HG02970 (cell line): ENCODE measurements around the gene DCTN1.

Experiments
- ATAC-seq: cut with Tn5 transposase; IDR thresholded peaks from one replicate; pipeline ENCODE4 v1.9.1; 2021; ENCODE audit warnings: mild to moderate bottlenecking, moderate library complexity, moderate number of reproducible peaks; ENCODE audit not compliant: unreplicated experiment, low FRiP score

The DCTN1 gene

DNA sequence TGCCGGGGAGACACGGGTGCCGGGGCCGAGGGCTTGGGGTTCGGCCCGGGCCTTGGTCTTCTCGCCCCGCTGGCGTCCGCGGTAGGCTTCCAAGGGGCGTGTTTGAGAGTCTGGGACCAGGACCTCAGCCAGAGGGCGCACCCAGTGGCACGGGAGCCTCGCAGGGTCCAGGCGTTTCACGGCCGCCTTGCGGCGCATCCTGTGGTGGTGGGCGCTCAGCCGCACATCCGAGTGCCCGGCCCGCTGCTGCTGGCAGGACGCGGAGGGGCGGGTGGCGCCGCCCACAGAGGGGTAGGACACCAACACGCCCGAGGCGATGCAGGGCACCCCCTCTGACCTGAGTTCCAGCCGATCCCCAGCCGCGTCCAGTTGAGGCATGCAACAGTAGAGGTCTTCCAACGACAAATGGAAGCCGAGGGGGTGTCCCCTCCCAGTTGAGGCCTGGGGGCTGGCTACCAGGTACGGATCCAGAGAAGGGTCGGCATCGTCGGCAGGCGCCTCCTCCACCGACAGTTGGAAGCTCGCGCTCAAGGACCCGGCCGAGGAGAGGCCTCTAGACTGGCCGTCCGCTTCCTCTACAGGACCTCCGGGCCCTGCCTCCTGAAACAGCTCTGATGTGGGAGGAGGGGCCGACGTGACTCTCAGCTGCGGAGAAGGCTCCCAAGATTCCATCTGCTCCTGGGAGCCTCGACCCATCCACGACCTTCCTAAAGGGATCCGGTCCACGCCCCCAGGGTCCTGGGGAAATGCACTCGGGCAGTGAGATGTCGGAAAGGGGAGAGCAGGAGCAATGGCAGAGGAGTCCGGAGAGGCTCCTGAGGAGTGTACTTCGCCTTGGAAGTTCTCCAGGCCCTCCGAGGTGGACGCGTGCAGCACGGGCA lies 35.0 kb upstream of the DCTN1 start:
- ATAC-seq: no peak

GRCh38 chr2:74414441-74414840 lies 34.3 kb upstream of the DCTN1 start:
- no peak for ATAC-seq

- ATAC-seq: no peak
These were observed 33.0 kb upstream of the DCTN1 start for GRCh38 chr2:74413001-74413698.

- ATAC-seq: no peak
These were observed 27.6 kb upstream of the DCTN1 start for GRCh38 chr2:74407682-74408081.

DNA sequence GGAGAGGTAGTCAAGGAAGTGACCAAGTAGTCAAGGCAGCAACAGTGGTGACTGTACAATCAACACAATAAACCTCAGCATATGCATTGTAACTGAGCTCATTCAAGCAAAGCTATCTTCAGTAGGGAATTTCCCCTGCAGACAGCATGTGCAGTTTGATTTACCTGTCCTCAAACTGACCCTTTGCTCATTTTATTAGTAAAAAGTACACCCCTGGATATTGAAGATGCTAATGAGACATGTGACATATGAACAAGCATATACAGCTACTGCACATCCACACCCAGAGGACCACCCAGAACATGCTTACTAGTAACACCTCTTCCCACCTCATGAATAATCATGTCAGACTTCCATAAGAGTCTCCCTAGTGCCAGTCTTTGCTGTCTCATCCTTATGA lies 25.9 kb upstream of the DCTN1 start:
- ATAC-seq: no peak

DNA sequence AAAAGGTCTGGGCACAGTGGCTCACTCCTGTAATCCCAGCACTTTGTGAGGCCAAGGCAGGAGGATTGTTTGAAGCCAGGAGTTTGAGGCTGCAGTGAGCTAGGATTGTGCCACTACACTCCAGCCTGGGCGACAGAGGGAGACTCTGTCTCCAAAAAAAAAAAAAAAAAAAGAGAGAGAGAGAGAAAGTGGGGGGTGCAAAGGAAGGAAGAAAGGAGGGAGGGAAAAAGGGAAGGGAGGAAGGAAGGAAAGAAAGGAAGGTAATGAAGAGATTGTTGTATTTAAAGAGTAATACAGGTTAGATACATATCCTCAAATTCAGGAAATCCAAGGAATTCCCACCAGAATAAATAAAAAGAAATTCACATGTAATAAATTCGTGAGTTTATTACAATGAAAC lies 21.8 kb upstream of the DCTN1 start:
- no peak for ATAC-seq

- ATAC-seq: no peak
These were observed 19.7 kb upstream of the DCTN1 start for GRCh38 chr2:74399785-74400184.

- no peak for ATAC-seq
These were observed 16.0 kb upstream of the DCTN1 start for GRCh38 chr2:74396149-74396548.

GRCh38 chr2:74393525-74393924 lies 13.4 kb upstream of the DCTN1 start:
- no peak for ATAC-seq

GRCh38 chr2:74392449-74392743 lies 12.3 kb upstream of the DCTN1 start:
- ATAC-seq: no peak

- ATAC-seq: peak; percentile 79
These were observed 11.7 kb upstream of the DCTN1 start for GRCh38 chr2:74391580-74392448.

GRCh38 chr2:74391209-74391579 lies 11.1 kb upstream of the DCTN1 start:
- ATAC-seq: peak; percentile 15

GRCh38 chr2:74390606-74391005 lies 10.5 kb upstream of the DCTN1 start:
- no peak for ATAC-seq

DNA sequence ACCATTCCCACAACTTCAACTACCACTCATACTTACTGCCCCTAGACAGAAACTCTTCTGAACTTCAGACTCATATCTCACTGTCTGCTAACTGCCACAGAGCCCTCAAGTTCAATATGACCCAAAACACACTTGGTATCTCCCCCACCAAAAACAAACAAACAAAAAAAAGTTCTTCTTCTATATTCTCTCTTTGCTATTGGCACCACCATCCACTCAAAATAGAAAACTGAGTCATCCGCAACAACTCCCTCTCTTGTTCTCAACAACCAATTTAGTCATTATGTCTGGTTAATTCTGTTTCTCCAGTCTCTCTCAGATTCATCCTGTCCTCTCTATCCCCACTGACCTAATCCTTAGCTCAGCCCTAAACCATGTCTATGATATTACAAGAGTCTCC lies 7.2 kb upstream of the DCTN1 start:
- no peak for ATAC-seq

DNA sequence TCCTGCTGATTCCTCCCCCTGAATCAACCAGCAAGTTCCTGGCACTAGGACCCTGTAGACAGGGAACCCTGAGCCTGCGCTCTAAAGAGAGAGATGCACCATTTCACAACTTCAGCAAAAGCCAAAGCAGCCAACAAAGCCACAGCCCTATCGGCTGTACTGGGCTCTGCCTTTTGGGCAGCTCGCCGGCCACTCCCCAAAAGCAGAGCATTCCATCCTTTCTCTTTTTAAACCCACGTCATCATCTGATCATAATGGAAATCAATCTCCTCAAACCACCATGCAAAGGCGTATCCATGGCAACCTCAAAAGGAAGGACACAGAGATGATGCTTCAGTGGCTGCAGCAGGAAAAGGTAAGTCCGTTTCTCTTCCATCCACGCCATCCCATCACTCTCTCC lies 5.3 kb upstream of the DCTN1 start:
- no peak for ATAC-seq

GRCh38 chr2:74384051-74384450 lies 3.9 kb upstream of the DCTN1 start:
- ATAC-seq: no peak

GRCh38 chr2:74383254-74383653 lies 3.1 kb upstream of the DCTN1 start:
- ATAC-seq: no peak

GRCh38 chr2:74381751-74382150 lies 1.6 kb upstream of the DCTN1 start:
- ATAC-seq: no peak

- ATAC-seq: no peak
These were observed 2.1 kb downstream of the DCTN1 start for GRCh38 chr2:74378007-74378406.

DNA sequence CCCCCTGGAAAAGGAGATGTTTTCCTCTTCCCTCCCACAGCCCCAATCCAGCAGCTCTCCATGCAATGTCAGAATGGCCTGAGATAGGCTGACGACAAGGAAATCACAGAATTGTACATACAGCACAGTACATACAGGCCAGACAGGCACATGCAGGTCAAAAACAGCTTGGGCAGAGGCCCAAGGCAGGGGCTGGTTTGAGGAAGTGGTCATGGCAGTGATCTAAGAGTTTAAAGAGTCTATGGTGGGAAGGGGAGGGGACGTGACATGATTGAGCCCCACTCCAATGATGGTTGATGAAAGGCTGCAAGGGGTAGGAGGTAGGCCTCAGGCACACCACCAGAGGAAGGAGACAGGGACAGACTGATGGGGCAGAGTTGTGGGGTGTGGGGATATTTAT lies 4.3 kb downstream of the DCTN1 start:
- no peak for ATAC-seq

GRCh38 chr2:74374509-74375205 lies 5.5 kb downstream of the DCTN1 start:
- no peak for ATAC-seq
